HG03521 (cell line): ENCODE results near the gene TANC2.
"Not testable (repeated sequence)": the region's sequence is repeated elsewhere in the genome, so short reads cannot be mapped to it uniquely, and the experiment has no call there.

ENCODE experiments used
- ATAC-seq: cut with Tn5 transposase; IDR thresholded peaks from one replicate; pipeline ENCODE4 v1.9.1; 2021; ENCODE audit warnings: mild to moderate bottlenecking, moderate library complexity; ENCODE audit not compliant: unreplicated experiment

The TANC2 gene

GRCh38 chr17:62963296-62963695, 2.7 kb upstream of the TANC2 start:
- ATAC-seq = no peak

DNA sequence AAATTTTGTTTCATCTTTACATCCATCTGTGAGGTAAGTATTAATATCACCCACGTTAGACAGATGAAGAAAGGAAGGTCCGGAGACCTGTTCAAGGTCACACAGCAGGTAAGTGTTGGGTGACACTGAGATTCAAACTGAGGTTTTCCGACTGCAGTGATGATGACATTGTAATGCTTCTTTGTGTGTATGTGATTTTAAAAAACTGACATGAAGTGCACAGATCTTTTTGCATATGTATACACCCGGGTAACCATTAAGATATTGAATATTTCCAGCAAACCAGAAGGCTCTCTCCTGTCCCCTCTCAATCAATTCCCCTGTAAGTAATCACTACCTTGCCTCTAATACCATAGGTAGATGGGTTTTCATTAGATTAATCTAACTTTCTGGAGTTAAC, 1.5 kb upstream of the TANC2 start:
- ATAC-seq = no peak

DNA sequence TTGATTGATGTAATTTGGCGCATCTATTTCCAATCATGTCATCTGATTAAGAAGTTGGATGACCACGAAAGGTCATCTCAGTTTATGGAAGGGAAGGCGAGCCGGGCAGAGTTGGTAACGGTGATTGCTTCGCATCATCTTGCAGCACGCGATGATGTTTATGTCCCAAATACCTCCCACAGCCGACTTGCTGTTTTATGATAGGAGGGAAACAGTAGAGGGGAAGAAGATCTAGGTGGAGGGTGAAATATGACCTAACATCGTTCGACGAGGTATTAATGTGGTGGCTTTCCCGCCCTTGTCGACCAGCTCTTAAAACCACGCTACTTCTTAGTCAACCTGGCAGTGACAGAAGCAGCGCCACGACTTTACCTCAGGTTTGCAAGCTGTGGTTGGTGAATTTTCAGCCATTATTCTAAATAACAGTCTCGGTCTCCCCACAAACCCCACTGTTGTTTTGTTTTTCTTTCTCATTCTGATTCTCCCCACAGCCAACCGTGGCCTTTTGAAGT, 805 bp upstream of the TANC2 start:
- ATAC-seq = no peak

- peak; percentile 29 for ATAC-seq
Measured at GRCh38 chr17:62966426-62967204, 580 bp downstream of the TANC2 start.

- no peak for ATAC-seq
Measured at GRCh38 chr17:62967205-62967529, 1.1 kb downstream of the TANC2 start.

DNA sequence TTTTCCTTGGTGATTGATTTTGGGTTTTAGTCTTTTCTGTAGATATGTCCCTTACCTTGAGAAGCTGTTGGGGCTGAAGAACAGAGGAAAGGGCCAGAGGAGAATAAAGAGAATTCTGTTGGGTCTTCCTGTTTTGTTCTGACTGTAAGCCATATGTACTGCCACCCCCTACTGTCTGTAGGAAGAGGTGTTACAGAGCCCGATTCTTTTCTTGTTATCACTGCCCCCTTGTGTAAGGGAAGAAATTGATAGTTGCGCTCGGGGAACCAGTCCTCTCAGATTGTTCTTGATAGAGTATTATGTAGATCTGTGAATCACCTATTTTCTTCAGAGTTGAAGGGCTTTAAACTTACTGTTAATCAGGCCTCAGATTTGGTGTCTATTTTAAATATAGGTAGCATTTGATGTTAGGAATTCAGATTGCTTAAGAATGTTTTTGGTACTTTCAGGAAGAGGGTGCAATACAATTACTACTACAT, 2.4 kb downstream of the TANC2 start:
- ATAC-seq = peak; percentile 65

DNA sequence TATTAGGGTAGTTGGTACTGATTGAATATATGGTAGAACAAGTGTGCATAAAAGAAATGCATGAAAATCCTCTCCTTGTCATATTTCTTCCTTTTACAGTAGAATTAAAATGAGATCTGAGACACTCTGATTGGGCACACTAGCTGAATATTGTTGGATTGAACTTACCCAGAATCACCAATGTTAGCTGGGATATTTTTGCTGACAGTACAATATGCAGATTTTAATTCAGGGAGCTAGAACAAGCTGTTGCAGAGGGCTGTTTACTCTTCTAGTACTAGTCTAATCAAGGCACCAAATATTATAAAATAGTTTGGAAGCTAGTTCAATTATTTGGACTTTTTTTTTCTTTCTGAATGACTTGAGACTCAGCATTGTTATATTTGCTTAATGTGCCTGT, 4.6 kb downstream of the TANC2 start:
- ATAC-seq = no peak

DNA sequence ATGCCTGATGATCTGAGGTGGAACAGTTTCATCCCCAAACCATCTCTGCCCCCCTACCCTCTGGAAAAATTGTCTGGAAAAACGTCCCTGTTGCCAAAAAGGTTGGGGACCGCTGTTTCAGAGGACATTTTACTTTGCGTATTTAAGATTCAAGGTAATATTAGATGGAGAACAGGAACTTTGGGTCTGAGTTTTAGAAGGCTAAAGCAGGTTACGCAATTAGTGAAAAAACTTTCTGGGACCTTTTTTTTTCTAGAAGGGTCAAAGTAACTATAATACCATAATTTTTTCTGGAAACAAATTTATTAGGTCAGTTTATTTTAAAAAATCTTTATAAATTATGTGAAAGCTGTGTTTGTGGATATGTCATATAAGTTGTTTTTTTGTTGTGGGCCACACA, 5.8 kb downstream of the TANC2 start:
- no peak for ATAC-seq

DNA sequence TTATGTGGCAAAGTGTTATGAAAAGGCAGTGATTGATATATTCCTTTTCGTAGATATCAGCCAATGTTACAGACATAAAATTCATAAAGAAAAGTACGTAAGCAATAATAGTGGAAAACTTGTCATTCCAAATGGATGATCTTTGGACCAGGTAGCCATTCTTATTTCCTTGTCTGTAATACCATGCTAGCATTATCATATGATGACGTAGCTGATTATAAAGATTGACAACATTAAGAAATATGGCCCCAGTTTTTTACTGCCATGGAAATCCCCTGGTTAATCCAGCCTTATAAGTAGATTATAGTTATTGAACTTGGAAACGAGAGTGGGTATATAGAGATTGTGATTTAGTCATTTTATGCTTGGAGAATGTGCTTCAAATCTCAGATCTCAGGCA, 8.8 kb downstream of the TANC2 start:
- ATAC-seq = no peak

- no peak for ATAC-seq
Measured at GRCh38 chr17:62975206-62975605, 9.2 kb downstream of the TANC2 start.

DNA sequence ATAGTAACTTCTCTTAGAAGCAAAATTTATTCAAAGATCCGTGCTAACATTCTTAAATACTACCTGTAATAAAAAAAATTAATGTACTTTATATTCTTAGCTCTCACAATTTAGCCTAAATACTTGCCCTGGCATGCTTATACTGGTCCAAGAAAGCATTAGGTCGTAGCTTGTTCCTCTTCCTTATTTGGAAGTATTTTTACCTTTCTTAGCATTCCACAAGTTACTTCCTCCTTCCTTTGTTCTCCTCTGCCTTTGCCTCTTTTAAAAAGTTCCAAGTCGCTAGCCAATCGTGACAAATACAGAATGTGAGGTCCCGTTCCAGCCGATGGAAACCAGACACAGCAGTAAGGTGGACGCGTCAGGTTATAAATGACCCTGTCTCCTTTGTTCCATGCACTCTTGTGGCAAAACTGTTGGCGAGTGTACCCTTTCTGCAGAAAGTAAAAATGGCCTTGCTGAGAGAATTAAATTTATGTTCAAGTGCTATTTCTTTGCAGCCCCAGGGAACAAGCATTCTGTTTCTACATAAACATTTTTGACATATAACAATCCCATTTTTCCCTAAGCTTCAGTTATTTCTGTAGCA, 10.7 kb downstream of the TANC2 start:
- not testable (repeated sequence) for ATAC-seq

DNA sequence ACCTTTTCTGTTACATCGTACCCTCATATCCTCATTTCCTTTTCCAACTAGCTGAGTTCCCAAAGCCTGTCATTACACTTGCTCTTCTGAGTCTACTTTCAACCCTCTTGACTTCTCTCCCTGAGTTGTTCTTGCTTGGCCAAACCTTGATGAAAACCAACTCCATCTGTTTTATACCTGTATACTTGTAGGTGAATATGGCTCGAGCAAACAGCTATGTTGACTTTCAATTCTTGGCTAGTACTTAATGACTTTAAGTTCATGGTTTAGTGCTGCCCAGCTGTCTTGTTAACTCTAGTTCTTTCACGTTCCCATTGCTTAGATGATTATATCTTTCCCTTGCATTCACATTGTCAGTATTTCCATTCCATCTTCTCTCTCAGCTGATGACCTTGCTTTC, 14.8 kb downstream of the TANC2 start:
- no peak for ATAC-seq

- no peak for ATAC-seq
Measured at GRCh38 chr17:62981933-62982332, 15.9 kb downstream of the TANC2 start.

DNA sequence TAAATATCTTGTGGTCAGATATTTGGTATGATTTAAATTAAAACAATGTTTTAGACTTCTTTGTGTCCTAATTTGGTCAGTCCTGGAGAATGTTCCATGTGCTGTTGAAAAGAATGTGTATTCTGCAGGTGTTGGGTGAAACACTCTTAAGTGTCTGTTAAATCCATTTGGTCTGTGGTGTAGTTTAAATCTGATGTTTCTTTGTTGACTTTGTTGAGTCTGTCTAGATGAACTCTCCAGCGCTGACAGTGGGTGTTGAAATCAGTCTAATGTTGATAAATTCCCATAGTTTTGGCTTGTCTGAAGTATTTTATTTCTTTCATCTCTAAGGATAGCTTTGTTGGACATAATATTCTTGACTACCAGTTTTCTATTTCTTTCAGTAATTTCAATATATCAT, 18.8 kb downstream of the TANC2 start:
- no peak for ATAC-seq

DNA sequence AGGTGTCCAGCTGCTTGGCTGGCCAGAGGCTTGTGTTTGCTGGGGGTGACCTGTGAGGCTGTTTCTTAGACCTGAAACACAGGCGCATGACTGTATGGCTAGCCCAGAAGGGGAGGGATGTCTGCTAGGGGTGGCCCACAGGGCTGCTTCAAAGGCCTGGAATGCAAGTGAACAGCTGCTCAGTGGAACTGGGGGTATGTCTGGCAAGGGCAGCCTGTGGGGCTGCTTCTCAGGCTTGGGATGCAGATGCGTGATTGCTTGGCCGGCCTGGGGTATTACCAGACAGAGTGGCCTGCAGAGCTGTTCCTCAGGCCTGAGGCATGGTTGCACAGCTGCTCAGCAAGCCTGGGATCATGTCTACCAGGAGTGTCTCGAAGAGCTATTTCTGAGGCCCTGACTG, 20.5 kb downstream of the TANC2 start:
- ATAC-seq = no peak

DNA sequence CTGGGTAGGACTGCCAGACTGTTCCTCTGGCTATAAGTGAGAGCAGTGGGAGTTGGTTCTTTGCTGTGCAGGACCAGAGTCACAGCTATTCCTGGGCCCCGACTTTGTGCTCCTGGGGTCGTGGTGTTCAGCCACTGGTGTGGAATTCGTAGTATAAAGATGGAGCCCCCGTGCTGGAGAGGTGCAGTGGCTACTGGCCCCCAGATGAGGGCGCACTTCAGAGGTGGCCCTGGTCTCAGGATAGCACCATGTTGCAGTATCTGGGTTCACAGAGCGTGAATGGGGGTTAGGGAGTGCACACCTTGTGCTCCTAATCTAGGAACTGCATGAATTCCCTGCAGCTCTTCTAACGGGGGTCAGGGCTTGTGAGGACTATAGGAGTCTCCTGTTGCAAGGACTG, 21.1 kb downstream of the TANC2 start:
- ATAC-seq = no peak

DNA sequence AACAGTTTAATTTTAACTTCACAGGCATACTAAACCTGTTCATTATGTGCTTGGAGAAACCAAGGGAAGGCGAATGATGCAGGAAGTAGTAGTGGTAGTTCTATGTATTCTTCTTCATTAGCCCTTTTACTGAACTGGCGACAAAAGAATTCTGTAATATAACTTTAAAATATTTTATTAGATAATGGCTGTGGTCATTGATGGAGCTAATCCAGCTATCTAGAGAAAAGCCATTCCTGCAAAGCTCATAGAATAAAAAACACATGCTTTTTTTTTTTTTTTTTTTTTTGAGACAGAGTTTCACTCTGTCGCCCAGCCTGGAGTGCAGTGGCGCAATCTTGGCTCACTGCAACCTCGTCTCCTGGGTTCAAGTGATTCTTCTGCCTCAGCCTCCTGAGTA, 23.5 kb downstream of the TANC2 start:
- no peak for ATAC-seq

DNA sequence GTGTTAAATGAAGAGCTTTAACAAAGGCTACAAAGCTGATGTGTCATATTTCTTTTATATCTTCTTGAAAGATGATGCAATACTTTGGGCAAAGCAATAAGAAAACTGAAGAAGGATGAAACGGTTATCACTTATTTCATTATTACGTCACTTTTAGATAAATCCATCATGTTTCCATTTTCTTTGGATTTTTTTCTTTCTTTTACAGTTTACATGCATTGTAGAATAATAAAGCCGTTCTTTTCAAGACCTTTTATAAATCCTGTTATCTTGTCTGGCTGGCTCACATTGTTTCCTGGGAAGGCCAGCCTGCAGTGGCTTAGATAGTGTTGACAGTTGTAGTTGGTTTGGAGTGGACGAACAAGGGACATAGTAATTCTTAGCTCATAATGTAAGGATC, 28.9 kb downstream of the TANC2 start:
- ATAC-seq = no peak

DNA sequence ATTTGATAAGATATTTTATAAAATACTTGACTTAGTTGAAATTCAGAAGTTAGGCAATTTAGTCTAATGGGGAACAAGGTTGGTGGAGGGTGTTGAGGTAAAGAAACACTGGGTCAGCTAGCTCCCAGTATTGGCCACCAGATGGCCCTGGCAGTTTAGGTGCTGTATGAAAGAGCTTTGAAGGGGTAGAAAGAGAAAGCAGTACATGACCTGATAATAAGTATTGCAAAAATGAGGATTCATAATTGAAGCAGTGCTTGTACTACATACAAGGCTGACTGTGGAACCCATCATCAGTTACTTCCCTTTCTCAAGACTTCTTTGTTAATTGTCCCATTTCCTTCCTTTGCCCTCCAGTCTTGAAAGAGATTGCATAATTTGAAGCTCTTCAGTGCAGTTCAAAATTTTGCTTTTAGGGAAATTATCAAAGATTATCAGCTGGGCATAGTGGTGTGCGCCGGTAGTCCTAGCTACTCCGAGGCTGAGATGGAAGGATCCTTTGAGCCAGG, 29.4 kb downstream of the TANC2 start:
- no peak for ATAC-seq

- ATAC-seq = no peak
Measured at GRCh38 chr17:62996221-62996620, 30.2 kb downstream of the TANC2 start.

DNA sequence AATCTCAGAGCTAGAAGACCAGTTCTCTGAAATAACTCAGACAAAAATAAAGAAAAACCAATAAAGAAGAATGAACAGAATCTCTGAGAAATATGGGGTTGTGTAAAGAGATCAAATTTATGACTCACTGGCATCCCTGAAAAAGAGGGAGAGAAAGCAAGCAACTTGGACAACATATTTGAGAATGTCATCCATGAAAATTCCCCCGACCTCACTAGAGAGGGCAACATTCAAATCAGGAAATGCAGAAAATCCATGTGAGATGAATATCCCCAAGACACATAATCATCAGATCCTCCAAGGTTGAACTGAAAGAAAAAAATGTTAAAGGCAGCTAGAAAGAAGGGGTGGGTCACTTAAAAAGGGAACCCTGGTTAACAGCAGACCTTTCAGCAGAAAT, 32.1 kb downstream of the TANC2 start:
- ATAC-seq = no peak

GRCh38 chr17:62998665-62999393, 32.8 kb downstream of the TANC2 start:
- ATAC-seq = no peak
